A673 (cell line): Measurements from ENCODE around the gene IMP4.

Experiments
- CTCF ChIP-seq: fragments of 300-800, 200-600 bp; sonication (generic); conservative IDR thresholded peaks from 2 replicates; pipeline ENCODE4 v1.5.1; 2017; ENCODE audit warnings: low read depth, mild to moderate bottlenecking, antibody characterized with exemption, low read length, moderate library complexity, mixed read lengths
- EZH2 ChIP-seq: fragments of 200-600 bp; sonication (generic); IDR thresholded peaks from 2 replicates; pipeline ENCODE4 v1.6.1; 2017; ENCODE audit warnings: borderline replicate concordance, low read depth, mild to moderate bottlenecking, mixed read lengths, antibody characterized with exemption, low read length; ENCODE audit not compliant: poor library complexity, severe bottlenecking

- TF ChIP-seq EZH2 = no peak
- TF ChIP-seq CTCF = no peak
These were observed 40.4 kb upstream of the IMP4 start for GRCh38 chr2:130302164-130302886.
